ENCODE results near the gene NR4A1. TPM values are rescaled to one million over a fixed set of nuclear protein-coding genes. Genes with fewer than 3 reads are reported as not detected.
A peak's percentile ranks its signal among the peaks of the same experiment; 100 is the strongest.

NR4A1 gene
- total RNA-seq, 3 donors from 2014 or later (not counting 1 experiment from before 2014, with no cell fraction given): 72.5 to 177 (median 96.7) TPM

- 87% methylated on average over 10 of the region's 10 CpGs for WGBS (ENCODE audit: insufficient coverage)
- Histone ChIP-seq H3K4me1 (ENCODE audit: control insufficient read depth, insufficient read depth, low read length) (peaks cover 31% of the 10 kb centered on the region), H3K9me3 (ENCODE audit: control insufficient read depth, insufficient read depth, low read length) (no peaks in the 10 kb centered on the region), H3K4me3 (ENCODE audit: low read length) (no peak overlapping the region), H3K36me3 (ENCODE audit: control insufficient read depth, insufficient read depth, low read length) (peaks cover 3% of the 10 kb centered on the region), H3K27me3 (ENCODE audit: control insufficient read depth, insufficient read depth, low read length) (peaks cover 4% of the 10 kb centered on the region), H3K27ac (ENCODE audit: low read length) (no peak overlapping the region)
- ATAC-seq (no peak), DNase-seq (no peak)
- intact Hi-C loops (cut with micrococcal nuclease): no loop called here
- Mint-ChIP-seq H3K4me1 (peaks cover 27 to 34% of the 10 kb centered on the region in 2 donors), H3K27me3 (ENCODE audit: low read depth in 2 of 2) (no peaks in the 10 kb centered on the region), H3K9me3 (no peaks in the 10 kb centered on the region), H3K36me3 (no peaks in the 10 kb centered on the region), H3K27ac (peak overlapping the region; percentile 90 to 95), H3K4me3 (peak overlapping the region; percentile 52)
- no peak for TF ChIP-seq CTCF (IDR thresholded peaks at IDR 0.05)
Observed at GRCh38 chr12:52009081-52009751, 42.0 kb upstream of the NR4A1 start.

GRCh38 chr12:52010152-52010622, 41.1 kb upstream of the NR4A1 start:
- intact Hi-C loops (cut with micrococcal nuclease): no loop called here
- no peak for ATAC-seq
- H3K4me1 Mint-ChIP-seq: peaks cover 27 to 32% of the 10 kb centered on the region in 2 donors
- no peak overlapping the region for H3K4me3 ChIP-seq (ENCODE audit: low read length)
- H3K9me3 Mint-ChIP-seq: no peaks in the 10 kb centered on the region
- no peak for DNase-seq
- peaks cover 4% of the 10 kb centered on the region for H3K27me3 ChIP-seq (ENCODE audit: control insufficient read depth, insufficient read depth, low read length)
- no peaks in the 10 kb centered on the region for H3K27me3 Mint-ChIP-seq (ENCODE audit: low read depth in 2 of 2)
- peaks cover 3% of the 10 kb centered on the region for H3K36me3 ChIP-seq (ENCODE audit: control insufficient read depth, insufficient read depth, low read length)
- no peaks in the 10 kb centered on the region for H3K9me3 ChIP-seq (ENCODE audit: control insufficient read depth, insufficient read depth, low read length)
- H3K27ac ChIP-seq (ENCODE audit: low read length): no peak overlapping the region
- peak overlapping the region; percentile 26 to 95 for H3K27ac Mint-ChIP-seq
- H3K4me3 Mint-ChIP-seq: no peak overlapping the region
- 62% methylated on average over 11 of the region's 11 CpGs for WGBS (ENCODE audit: insufficient coverage)
- H3K36me3 Mint-ChIP-seq: no peaks in the 10 kb centered on the region
- peaks cover 30% of the 10 kb centered on the region for H3K4me1 ChIP-seq (ENCODE audit: control insufficient read depth, insufficient read depth, low read length)
- no peak for TF ChIP-seq CTCF (IDR thresholded peaks at IDR 0.05)

GRCh38 chr12:52010692-52011601, 40.3 kb upstream of the NR4A1 start:
- no peak for TF ChIP-seq CTCF (IDR thresholded peaks at IDR 0.05)
- no peak overlapping the region for H3K27ac ChIP-seq (ENCODE audit: low read length)
- intact Hi-C loops (cut with micrococcal nuclease): no loop called here
- peaks cover 4% of the 10 kb centered on the region for H3K27me3 ChIP-seq (ENCODE audit: control insufficient read depth, insufficient read depth, low read length)
- Mint-ChIP-seq H3K9me3 (no peaks in the 10 kb centered on the region), H3K27ac (peak overlapping the region in 1 of 2 donors; percentile 26), H3K4me3 (peak overlapping the region; percentile 1), H3K4me1 (peaks cover 19 to 24% of the 10 kb centered on the region in 2 donors), H3K27me3 (ENCODE audit: low read depth in 2 of 2) (no peaks in the 10 kb centered on the region), H3K36me3 (no peaks in the 10 kb centered on the region)
- no peak overlapping the region for H3K4me3 ChIP-seq (ENCODE audit: low read length)
- H3K36me3 ChIP-seq (ENCODE audit: control insufficient read depth, insufficient read depth, low read length): peaks cover 3% of the 10 kb centered on the region
- no peak for ATAC-seq
- DNase-seq: peak in 1 of 2 donors; percentile 33
- H3K9me3 ChIP-seq (ENCODE audit: control insufficient read depth, insufficient read depth, low read length): no peaks in the 10 kb centered on the region
- WGBS (ENCODE audit: insufficient coverage): 91% methylated on average over 8 of the region's 8 CpGs
- peaks cover 22% of the 10 kb centered on the region for H3K4me1 ChIP-seq (ENCODE audit: control insufficient read depth, insufficient read depth, low read length)

Measured in natural killer cell (primary cell).